DMS79 treated with DMSO at 0.1 percent for 48 hours (cell line): ENCODE measurements around the gene HNRNPC.
"Not testable (repeated sequence)": the region's sequence is repeated elsewhere in the genome, so short reads cannot be mapped to it uniquely, and the experiment has no call there.

ENCODE experiments used
- DNase-seq: peaks from one replicate; lab custom pipeline; 2025; lab: John Stamatoyannopoulos, UW

HNRNPC gene

GRCh38 chr14:21191809-21192446, 77.3 kb downstream of the HNRNPC start:
- peak; percentile 40 for DNase-seq

DNA sequence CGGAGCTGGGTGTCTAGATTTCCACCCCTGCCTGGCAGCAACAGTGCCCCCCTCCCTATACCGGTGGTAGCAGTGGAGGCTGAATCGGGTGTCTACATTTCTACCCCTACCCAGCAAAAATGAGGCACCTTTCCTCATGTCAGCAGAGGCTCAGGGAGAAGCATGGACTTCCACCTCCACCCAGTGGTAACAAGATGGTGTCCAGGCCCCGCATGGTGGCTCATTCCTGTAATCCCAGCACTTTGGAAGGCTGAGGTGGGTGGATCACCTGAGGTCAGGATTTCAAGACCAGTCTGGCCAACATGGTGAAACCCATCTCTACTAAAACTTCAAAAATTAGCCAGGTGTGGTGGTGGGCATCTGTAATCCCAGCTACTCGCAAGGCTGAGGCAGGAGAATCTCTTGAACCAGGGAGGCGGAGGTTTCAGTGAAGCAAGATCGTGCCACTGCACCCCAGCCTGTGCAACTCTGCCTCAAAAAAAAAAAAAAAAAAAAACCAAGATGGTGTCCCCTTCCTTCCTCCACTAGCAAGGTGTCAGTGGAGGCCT, 77.9 kb downstream of the HNRNPC start:
- DNase-seq = no peak

DNA sequence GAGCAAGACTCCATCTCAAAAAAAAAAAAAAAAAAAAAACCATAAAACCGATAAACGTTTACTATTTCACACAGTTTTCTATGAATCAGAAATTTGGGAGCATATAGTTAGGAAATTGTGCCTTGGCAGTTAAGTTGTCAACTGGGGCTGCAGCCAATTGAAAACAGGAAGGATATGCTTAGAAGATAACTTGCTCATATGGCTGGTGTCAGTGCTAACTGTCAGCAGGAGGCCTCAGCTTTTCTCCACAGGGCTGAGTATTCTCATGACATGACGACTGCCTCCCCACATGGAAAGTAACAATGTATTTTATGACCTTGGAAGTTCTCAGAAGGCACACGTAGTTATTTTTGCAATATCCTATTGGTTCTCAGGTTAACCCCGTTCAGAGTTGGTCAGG, 83.8 kb downstream of the HNRNPC start:
- DNase-seq = no peak

GRCh38 chr14:21184254-21184653, 85.0 kb downstream of the HNRNPC start:
- no peak for DNase-seq

GRCh38 chr14:21182166-21182565, 87.1 kb downstream of the HNRNPC start:
- DNase-seq = no peak

DNA sequence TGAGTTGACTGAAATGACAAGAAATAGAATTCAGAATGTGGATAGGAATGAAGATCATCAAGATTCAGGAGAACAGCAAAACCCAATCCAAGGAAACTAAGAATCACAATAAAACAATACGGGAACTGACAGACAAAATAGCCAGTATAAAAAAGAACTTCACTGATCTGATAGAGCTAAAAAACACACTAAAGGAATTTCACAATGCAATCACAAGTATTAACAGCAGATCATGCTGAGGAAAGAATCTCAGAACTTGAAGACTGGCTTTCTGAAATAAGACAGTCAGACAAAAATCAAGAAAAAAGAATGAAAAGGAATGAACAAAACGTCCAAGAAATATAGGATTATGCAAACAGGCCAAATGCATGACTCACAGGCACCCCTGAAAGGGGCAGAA, 98.1 kb downstream of the HNRNPC start:
- no peak for DNase-seq

GRCh38 chr14:21169573-21169972, 99.7 kb downstream of the HNRNPC start:
- DNase-seq = no peak

DNA sequence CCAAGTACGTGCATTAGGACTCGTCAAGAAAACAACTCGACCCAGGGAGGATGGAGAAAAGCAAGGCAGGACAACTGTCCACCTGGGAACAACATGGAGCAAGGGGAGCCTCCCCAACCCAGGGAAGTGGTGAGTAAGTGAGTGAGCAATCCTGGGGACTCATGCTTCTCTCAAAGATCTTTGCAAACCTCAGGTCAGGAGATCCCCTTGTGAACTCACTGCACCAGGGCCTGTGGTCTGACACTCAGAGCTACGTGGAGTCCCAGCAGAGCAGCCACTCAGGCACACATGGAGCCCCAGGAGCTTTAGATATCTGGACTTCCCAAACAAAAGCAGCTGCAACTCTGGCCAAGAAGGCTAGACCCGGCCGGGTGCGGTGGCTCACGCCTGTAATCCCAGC, 101.2 kb downstream of the HNRNPC start:
- no peak for DNase-seq

DNA sequence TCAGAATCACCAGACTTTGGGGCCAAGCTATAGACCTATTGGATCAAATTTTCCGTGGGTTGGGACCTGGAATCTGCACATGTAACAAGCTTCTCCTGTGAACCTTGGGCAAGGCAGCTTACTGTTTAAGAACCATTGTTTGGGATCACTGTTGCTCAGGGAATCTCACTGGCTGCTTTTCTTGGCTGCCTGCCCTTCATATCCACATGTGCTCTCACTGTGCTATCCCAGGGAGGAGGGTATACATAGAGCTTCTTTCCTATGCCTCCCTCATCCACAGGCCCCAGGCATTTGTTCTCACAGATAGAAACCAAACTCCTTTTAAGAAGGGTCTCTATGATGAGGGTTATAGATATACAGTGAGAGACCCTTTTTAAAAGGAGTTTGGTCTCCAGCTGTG, 103.6 kb downstream of the HNRNPC start:
- DNase-seq = not testable (repeated sequence)

DNA sequence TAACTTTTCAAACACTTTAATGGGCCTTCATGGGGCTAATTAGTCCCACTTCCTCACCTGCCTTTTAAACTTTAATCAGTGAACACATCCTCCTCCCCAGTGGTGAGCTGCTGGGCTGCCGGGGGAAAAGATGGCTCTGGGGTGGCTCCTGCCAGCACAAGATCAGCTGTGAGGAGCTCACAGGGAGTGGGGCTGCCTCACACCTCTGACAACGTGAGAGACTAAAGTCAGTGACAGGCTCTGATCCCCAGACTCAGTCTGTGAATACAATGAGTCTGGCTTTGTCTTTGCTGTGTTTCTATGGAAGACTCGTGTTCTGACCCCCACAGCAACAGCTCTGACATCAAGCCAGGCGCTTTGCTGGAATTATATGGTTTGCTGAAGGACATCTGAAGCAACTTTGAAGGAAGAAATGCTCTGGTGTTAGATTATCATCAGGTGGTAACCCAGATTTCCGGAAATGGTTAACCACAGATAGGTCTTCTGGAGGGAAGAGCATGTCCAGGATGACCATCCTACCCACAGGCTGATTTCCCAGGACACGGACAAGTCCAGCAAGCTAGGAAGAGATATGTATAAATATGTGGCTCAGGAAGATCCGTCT, 104.1 kb downstream of the HNRNPC start:
- not testable (repeated sequence) for DNase-seq

DNA sequence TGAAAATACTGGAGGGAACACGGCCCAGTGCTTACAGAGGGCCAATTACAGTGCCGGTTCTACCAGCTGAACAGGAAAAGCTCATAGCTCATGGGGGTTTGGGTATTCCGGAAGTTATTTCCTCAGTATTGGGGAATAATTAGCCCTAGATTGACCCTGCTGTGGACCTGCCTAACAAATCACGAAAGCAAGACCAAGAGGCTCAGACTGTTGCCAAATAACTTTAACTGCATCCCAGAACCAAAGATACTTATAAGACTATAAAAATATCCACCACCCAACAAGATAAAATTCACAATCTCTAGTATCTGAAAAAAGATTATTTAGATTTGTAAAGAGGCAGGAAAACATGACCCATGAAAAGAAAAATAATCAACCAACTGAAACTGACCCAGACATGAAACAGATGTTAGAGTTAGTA, 105.4 kb downstream of the HNRNPC start:
- no peak for DNase-seq

- no peak for DNase-seq
These were observed 107.2 kb downstream of the HNRNPC start for GRCh38 chr14:21162081-21162480.

DNA sequence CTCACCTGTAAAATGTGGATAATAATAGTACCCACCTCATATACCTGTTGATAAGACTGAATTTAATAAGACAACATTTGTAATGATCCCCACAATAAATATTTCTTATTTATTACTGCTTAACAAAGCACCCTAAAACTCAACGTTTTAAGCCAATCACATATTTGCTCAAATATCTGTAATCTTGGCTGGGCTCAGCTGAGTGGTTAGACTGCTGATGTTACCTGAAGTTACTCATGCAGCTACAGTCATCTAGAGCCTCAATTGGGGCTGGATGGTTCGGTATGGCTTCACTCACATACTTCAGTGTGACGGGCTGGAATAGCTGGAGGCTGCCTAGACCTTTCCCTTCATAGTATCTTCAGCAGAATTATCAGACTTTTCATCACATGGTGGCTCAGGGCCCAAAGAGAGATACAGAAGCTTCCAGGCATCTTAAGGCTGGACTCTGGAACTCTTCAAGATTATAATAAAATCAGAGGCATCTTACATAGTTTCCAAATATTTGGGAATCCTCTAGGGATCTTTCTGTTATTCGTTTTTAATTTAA, 109.1 kb downstream of the HNRNPC start:
- no peak for DNase-seq
